HepG2 (cell line): ENCODE measurements around the gene GPR4. TPM values are rescaled to one million over a fixed set of nuclear protein-coding genes. Genes with fewer than 3 reads are reported as not detected.

Experiments
- AKAP8 ChIP-seq: sonication (generic); formaldehyde crosslinking; IDR thresholded peaks from 2 replicates; pipeline ENCODE4 v1.5.1; 2020; ENCODE audit warnings: mild to moderate bottlenecking, missing genetic modification reagents
- ASH2L ChIP-seq: fragments of 300-600, 200-600 bp; sonication (generic); IDR thresholded peaks from 2 replicates; pipeline ENCODE4 v1.7.0; 2017; ENCODE audit warnings: low read depth, mild to moderate bottlenecking, moderate library complexity, mixed read lengths, low read length; ENCODE audit not compliant: insufficient read length
- MBD4 ChIP-seq: IDR thresholded peaks from 2 replicates; pipeline ENCODE4 v1.6.1; 2012; ENCODE audit warnings: low read length, inconsistent platforms, borderline replicate concordance
- MYC ChIP-seq: sonication (generic); formaldehyde crosslinking; IDR thresholded peaks from 2 replicates; pipeline ENCODE4 v1.9.0; 2021; ENCODE audit warnings: missing genetic modification reagents, borderline replicate concordance
- TAF15 ChIP-seq: fragments of 200-400 bp; formaldehyde crosslinking; IDR thresholded peaks from one replicate; pipeline ENCODE4 v1.6.1; 2018; ENCODE audit warnings: mild to moderate bottlenecking, low read depth, low read length; ENCODE audit not compliant: poor library complexity, severe bottlenecking
- ZBTB38 ChIP-seq: sonication (generic); formaldehyde crosslinking; IDR thresholded peaks from 2 replicates; pipeline ENCODE4 v1.5.1; 2020; ENCODE audit warnings: mild to moderate bottlenecking, missing genetic modification reagents
- ZKSCAN8 ChIP-seq: IDR thresholded peaks from 2 replicates; pipeline ENCODE4 v1.6.1; 2016; ENCODE audit warnings: borderline replicate concordance, missing genetic modification reagents, missing compliant biosample characterization
- ZMYM2 ChIP-seq: sonication (generic); formaldehyde crosslinking; IDR thresholded peaks from 2 replicates; pipeline ENCODE4 v1.8.0; 2022; ENCODE audit warnings: mild to moderate bottlenecking, missing genetic modification reagents
- ZNF326 ChIP-seq: sonication (generic); formaldehyde crosslinking; IDR thresholded peaks from 2 replicates; pipeline ENCODE4 v1.4.0; 2020; ENCODE audit warnings: missing genetic modification reagents, borderline replicate concordance
- ZNF33A ChIP-seq: sonication (generic); formaldehyde crosslinking; IDR thresholded peaks from 2 replicates; pipeline ENCODE4 v1.5.1; 2020; ENCODE audit warnings: missing genetic modification reagents, mild to moderate bottlenecking, moderate library complexity, borderline replicate concordance
- ZNF33B ChIP-seq: sonication (generic); formaldehyde crosslinking; IDR thresholded peaks from 2 replicates; pipeline ENCODE4 v1.5.1; 2020; ENCODE audit warnings: mild to moderate bottlenecking, missing genetic modification reagents
- ZNF616 ChIP-seq: sonication (generic); formaldehyde crosslinking; IDR thresholded peaks from 2 replicates; pipeline ENCODE4 v1.5.0; 2020; ENCODE audit warnings: low read depth, mild to moderate bottlenecking, missing genetic modification reagents
- polyA plus RNA-seq, 8 experiments: library from polyadenylated mRNA; depleted of rRNA in 3 of 8; stranded (reverse) in 7 of 8; unstranded in 1 of 8; fragments of >200 nt; fragmentation: Illumina TruSeq in 4 of 8; extraction: Trizol in 4 of 8; gene quantifications; 2 replicates each; pipeline versions ENCODE4 v1.2.1 to v1.2.3, GENCODE V29; 2011 to 2016; ENCODE audit warnings: low read depth in 4 of 8, missing spikeins in 1 of 8, mixed read lengths in 1 of 8; ENCODE audit not compliant: insufficient read depth in 1 of 8
- total RNA-seq, 5 experiments: library from RNA; depleted of rRNA; stranded (reverse); fragments of >200 nt; fragmentation: Illumina TruSeq; extraction: Trizol; gene quantifications; 2 replicates each; pipeline ENCODE4 v1.2.3, GENCODE V29; 2016; ENCODE audit warnings: low read depth in 1 of 5
- TF ChIP-seq, protein P1 (sequence below): sonication (generic); formaldehyde crosslinking; IDR thresholded peaks from 2 replicates; pipeline ENCODE4 v1.5.0; 2020; ENCODE audit warnings: mild to moderate bottlenecking, missing genetic modification reagents
- TF ChIP-seq, protein P2 (sequence below): IDR thresholded peaks from 2 replicates; pipeline ENCODE4 v1.6.1; 2016; ENCODE audit warnings: missing biosample characterization, missing genetic modification reagents, low read depth
- TF ChIP-seq, protein P3 (sequence below): sonication (generic); formaldehyde crosslinking; IDR thresholded peaks from 2 replicates; pipeline ENCODE4 v1.5.0; 2020; ENCODE audit warnings: mild to moderate bottlenecking, missing genetic modification reagents, borderline replicate concordance

Gene GPR4
- total and polyA plus RNA-seq, 2 of the 13 experiments (the other 11 are each of a cell fraction or from before 2014, with no cell fraction given): 0.15 TPM; not detected in 1

DNA sequence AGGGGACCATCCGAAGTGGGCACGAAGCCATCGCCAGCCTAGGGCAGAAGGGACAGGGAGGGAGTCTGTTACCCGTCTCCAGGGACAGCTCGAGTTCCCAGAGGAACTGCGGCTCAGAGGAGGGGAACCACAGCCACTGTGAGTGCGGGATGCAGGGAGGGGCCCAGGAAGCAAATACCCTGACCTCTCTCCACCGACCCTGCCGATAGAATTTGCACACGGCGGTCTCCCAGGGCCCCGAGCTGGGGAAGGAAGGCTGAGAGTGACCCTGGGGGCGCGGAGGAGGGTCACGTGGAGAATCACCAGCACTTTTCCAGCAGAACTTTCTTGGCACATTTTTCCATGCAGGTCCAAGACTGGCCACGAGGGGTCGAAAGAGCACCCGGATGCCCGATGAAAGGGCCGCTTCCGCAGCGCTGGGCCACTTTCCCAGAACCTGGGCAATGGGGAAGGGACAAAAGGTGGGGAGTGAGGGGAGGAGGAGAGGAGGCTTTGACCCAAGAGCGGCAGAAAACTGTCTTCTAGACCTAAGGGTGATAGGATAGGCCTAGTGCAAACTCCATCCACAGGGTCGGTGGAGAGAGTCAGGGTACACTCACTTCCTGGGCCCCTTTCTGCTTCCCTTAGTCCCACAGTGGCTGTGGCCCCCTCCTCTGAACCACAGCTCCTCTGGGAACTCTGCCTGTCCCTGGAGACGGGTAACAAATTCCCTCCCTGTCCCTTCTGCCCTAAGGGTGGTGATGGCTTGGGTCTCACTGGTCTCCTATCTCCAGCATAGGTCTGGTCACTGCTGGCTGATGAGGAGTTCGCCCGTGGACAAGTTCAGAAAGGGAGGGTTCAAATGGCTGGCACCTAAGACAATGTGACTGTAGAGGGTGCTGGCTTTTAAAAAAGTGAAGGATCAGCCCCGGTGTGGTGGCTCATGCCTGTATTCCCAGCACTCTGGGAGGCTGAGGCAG, 5.3 kb upstream of the GPR4 start (continued):
- TF ChIP-seq, protein P1, sequence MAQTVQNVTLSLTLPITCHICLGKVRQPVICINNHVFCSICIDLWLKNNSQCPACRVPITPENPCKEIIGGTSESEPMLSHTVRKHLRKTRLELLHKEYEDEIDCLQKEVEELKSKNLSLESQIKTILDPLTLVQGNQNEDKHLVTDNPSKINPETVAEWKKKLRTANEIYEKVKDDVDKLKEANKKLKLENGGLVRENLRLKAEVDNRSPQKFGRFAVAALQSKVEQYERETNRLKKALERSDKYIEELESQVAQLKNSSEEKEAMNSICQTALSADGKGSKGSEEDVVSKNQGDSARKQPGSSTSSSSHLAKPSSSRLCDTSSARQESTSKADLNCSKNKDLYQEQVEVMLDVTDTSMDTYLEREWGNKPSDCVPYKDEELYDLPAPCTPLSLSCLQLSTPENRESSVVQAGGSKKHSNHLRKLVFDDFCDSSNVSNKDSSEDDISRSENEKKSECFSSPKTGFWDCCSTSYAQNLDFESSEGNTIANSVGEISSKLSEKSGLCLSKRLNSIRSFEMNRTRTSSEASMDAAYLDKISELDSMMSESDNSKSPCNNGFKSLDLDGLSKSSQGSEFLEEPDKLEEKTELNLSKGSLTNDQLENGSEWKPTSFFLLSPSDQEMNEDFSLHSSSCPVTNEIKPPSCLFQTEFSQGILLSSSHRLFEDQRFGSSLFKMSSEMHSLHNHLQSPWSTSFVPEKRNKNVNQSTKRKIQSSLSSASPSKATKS (CRISPR knock-in tag): no peak
- TF ChIP-seq ZNF616 (CRISPR knock-in tag) (no peak), ZNF33A (CRISPR knock-in tag) (no peak), ASH2L (peak; percentile 30), ZMYM2 (CRISPR knock-in tag) (no peak), AKAP8 (CRISPR knock-in tag) (no peak), ZNF326 (CRISPR knock-in tag) (no peak), ZKSCAN8 (no peak), ZBTB38 (CRISPR knock-in tag) (no peak), ZNF33B (CRISPR knock-in tag) (no peak), MBD4 (no peak), MYC (peak; percentile 29; the same call in 1 of the 2 replicates), TAF15 (no peak)
- TF ChIP-seq, protein P2, sequence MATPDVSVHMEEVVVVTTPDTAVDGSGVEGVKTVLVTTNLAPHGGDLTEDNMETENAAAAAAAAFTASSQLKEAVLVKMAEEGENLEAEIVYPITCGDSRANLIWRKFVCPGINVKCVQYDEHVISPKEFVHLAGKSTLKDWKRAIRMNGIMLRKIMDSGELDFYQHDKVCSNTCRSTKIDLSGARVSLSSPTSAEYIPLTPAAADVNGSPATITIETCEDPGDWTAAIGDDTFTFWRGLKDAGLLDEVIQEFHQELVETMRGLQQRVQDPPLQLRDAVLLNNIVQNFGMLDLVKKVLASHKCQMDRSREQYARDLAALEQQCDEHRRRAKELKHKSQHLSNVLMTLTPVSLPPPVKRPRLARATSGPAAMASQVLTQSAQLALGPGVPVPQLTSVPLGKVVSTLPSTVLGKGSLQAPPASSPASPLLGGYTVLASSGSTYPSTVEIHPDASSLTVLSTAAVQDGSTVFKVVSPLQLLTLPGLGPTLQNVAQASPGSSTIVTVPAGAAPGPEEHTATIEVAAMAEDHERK (CRISPR knock-in tag): no peak
- TF ChIP-seq, protein P3, sequence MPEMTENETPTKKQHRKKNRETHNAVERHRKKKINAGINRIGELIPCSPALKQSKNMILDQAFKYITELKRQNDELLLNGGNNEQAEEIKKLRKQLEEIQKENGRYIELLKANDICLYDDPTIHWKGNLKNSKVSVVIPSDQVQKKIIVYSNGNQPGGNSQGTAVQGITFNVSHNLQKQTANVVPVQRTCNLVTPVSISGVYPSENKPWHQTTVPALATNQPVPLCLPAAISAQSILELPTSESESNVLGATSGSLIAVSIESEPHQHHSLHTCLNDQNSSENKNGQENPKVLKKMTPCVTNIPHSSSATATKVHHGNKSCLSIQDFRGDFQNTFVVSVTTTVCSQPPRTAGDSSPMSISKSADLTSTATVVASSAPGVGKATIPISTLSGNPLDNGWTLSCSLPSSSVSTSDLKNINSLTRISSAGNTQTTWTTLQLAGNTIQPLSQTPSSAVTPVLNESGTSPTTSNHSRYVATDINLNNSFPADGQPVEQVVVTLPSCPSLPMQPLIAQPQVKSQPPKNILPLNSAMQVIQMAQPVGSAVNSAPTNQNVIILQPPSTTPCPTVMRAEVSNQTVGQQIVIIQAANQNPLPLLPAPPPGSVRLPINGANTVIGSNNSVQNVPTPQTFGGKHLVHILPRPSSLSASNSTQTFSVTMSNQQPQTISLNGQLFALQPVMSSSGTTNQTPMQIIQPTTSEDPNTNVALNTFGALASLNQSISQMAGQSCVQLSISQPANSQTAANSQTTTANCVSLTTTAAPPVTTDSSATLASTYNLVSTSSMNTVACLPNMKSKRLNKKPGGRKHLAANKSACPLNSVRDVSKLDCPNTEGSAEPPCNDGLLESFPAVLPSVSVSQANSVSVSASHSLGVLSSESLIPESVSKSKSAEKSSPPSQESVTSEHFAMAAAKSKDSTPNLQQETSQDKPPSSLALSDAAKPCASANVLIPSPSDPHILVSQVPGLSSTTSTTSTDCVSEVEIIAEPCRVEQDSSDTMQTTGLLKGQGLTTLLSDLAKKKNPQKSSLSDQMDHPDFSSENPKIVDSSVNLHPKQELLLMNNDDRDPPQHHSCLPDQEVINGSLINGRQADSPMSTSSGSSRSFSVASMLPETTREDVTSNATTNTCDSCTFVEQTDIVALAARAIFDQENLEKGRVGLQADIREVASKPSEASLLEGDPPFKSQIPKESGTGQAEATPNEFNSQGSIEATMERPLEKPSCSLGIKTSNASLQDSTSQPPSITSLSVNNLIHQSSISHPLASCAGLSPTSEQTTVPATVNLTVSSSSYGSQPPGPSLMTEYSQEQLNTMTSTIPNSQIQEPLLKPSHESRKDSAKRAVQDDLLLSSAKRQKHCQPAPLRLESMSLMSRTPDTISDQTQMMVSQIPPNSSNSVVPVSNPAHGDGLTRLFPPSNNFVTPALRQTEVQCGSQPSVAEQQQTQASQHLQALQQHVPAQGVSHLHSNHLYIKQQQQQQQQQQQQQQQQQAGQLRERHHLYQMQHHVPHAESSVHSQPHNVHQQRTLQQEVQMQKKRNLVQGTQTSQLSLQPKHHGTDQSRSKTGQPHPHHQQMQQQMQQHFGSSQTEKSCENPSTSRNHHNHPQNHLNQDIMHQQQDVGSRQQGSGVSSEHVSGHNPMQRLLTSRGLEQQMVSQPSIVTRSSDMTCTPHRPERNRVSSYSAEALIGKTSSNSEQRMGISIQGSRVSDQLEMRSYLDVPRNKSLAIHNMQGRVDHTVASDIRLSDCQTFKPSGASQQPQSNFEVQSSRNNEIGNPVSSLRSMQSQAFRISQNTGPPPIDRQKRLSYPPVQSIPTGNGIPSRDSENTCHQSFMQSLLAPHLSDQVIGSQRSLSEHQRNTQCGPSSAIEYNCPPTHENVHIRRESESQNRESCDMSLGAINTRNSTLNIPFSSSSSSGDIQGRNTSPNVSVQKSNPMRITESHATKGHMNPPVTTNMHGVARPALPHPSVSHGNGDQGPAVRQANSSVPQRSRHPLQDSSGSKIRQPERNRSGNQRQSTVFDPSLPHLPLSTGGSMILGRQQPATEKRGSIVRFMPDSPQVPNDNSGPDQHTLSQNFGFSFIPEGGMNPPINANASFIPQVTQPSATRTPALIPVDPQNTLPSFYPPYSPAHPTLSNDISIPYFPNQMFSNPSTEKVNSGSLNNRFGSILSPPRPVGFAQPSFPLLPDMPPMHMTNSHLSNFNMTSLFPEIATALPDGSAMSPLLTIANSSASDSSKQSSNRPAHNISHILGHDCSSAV (CRISPR knock-in tag): no peak
